Stimulated activated CD4-positive, alpha-beta T cell treated with anti-CD3 and anti-CD28 coated beads, Interleukin-15, amount 100 ng/mL, for 1 hour (primary cell): ENCODE results near the gene NEXN.
"Not testable (repeated sequence)": the region's sequence is repeated elsewhere in the genome, so short reads cannot be mapped to it uniquely, and the experiment has no call there.

ENCODE experiments used
- DNase-seq, 2 donors: peaks; one replicate each; pipeline ENCODE4 v3.0.0-alpha.2; 2020; ENCODE audit warnings: low read depth in 1 of 2, low spot score in 1 of 2

Gene NEXN

GRCh38 chr1:77905603-77906002 is 17.2 kb downstream of the NEXN start:
- no peak for DNase-seq

- no peak for DNase-seq
Observed at GRCh38 chr1:77906019-77906545, 17.7 kb downstream of the NEXN start.

- no peak for DNase-seq
Observed at GRCh38 chr1:77906624-77907023, 18.2 kb downstream of the NEXN start.

GRCh38 chr1:77910116-77910515 is 21.7 kb downstream of the NEXN start:
- no peak for DNase-seq

- not testable (repeated sequence) for DNase-seq
Observed at GRCh38 chr1:77918918-77919317, 30.5 kb downstream of the NEXN start.

- no peak for DNase-seq
Observed at GRCh38 chr1:77925518-77925917, 37.1 kb downstream of the NEXN start.

- DNase-seq = no peak
Observed at GRCh38 chr1:77925956-77926355, 37.5 kb downstream of the NEXN start.

- no peak for DNase-seq
Observed at GRCh38 chr1:77926561-77927357, 38.3 kb downstream of the NEXN start.

- DNase-seq = no peak
Observed at GRCh38 chr1:77927414-77927813, 39.0 kb downstream of the NEXN start.

GRCh38 chr1:77929806-77930205 is 41.4 kb downstream of the NEXN start:
- no peak for DNase-seq

- DNase-seq = no peak
Observed at GRCh38 chr1:77938651-77939050, 50.2 kb downstream of the NEXN start.

GRCh38 chr1:77940921-77941570 is 52.6 kb downstream of the NEXN start:
- no peak for DNase-seq

- DNase-seq = no peak
Observed at GRCh38 chr1:77942400-77943140, 54.1 kb downstream of the NEXN start.

- no peak for DNase-seq
Observed at GRCh38 chr1:77945345-77945744, 56.9 kb downstream of the NEXN start.

GRCh38 chr1:77948841-77949424 is 60.5 kb downstream of the NEXN start:
- DNase-seq = no peak

- no peak for DNase-seq
Observed at GRCh38 chr1:77950873-77951272, 62.4 kb downstream of the NEXN start.

GRCh38 chr1:77951328-77951727 is 62.9 kb downstream of the NEXN start:
- DNase-seq = no peak

GRCh38 chr1:77953907-77954306 is 65.5 kb downstream of the NEXN start:
- DNase-seq = no peak

GRCh38 chr1:77954521-77954920 is 66.1 kb downstream of the NEXN start:
- no peak for DNase-seq

- no peak for DNase-seq
Observed at GRCh38 chr1:77955709-77956108, 67.3 kb downstream of the NEXN start.

GRCh38 chr1:77956464-77956863 is 68.0 kb downstream of the NEXN start:
- DNase-seq = no peak
